ENCODE measurements around the gene HNRNPC.

GRCh38 chr14:21317398-21317797 is 48.2 kb upstream of the HNRNPC start:
- TF ChIP-seq EZH2 (IDR thresholded peaks at IDR 0.05; ENCODE audit: insufficient read depth, poor library complexity, severe bottlenecking) (no peak), EZH2phosphoT487 (IDR thresholded peaks at IDR 0.05; ENCODE audit: insufficient read depth, low read depth) (no peak)
